ENCODE measurements around the gene FER.

FER gene

DNA sequence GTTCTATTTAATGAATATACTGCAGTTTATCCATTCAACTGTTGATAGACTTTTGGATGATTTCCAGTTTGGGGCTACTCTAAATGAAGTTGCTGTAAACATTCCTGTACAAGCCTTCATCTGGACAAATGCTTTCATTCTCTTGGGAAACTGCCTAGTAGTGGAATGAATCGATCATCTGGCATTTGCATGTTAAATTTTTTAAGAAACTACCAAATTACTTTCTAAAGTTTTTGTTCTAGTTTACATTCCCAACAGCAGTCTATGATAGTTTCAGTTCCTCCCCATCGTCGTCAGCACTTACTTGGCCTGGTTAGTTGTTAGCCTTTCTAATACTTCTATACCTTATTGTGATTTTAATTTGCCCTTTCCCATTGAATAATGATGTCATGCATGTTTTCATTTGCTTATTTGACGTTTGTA is 306.3 kb downstream of the FER start:
- H3K4me3 ChIP-seq (ENCODE audit: low read length) = no peak overlapping the region
- TF ChIP-seq, protein P1, sequence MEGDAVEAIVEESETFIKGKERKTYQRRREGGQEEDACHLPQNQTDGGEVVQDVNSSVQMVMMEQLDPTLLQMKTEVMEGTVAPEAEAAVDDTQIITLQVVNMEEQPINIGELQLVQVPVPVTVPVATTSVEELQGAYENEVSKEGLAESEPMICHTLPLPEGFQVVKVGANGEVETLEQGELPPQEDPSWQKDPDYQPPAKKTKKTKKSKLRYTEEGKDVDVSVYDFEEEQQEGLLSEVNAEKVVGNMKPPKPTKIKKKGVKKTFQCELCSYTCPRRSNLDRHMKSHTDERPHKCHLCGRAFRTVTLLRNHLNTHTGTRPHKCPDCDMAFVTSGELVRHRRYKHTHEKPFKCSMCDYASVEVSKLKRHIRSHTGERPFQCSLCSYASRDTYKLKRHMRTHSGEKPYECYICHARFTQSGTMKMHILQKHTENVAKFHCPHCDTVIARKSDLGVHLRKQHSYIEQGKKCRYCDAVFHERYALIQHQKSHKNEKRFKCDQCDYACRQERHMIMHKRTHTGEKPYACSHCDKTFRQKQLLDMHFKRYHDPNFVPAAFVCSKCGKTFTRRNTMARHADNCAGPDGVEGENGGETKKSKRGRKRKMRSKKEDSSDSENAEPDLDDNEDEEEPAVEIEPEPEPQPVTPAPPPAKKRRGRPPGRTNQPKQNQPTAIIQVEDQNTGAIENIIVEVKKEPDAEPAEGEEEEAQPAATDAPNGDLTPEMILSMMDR (IDR thresholded peaks at IDR 0.05; ENCODE audit: insufficient read depth, low read depth, low read length, missing control alignments) = no peak
- DNase-seq (ENCODE audit: low read depth) = no peak

DNA sequence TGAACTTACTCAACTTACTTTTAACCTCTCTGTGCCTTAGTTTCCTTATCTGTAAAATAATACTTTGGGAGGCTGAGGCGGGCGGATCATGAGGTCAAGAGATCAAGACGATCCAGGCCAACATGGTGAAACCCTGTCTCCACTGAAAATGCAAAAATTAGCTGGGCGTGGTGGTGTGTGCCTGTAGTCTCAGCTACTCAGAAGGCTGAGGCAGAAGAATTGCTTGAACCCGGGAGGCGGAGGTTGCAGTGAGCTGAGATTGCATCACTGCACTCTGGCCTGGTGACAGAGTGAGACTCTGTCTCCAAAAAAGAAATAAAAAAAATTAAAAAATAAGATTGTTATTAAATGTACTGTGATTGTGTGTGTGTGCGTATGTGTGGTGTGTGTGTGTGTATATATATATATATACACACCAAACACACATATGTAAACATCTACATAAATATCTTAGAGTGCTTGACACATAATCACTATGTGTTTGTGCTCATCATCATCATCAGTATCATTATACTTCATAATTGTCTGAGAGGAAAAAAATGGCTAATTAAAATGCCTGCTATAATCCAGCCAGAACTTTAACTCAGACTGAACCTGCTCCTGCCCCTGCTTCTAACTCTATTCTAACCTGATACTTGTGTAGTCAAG is 312.8 kb downstream of the FER start:
- TF ChIP-seq, protein P1 (IDR thresholded peaks at IDR 0.05; ENCODE audit: insufficient read depth, low read depth, low read length, missing control alignments) = no peak
- no peak for DNase-seq (ENCODE audit: low read depth)
- H3K4me3 ChIP-seq (ENCODE audit: low read length) = no peak overlapping the region

DNA sequence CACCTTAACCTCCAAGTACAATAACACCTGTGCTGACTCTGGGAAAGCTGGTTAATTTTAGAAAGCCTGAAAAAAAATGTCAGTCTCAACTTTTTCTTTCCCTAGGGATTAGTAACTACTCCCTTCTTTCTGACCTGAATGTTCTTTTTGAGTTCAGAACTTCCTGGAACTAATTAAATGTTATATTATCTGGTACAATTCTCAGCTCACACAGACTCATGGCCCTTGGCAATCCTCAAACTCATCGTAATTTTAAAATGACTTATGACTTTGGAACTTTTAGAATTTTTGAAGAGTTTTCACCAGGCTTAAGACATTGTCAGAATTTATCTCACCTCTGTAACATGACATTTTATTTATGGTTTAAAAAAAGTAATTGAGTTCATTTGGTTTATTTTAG is 315.0 kb downstream of the FER start:
- no peak for DNase-seq (ENCODE audit: low read depth)
- TF ChIP-seq, protein P1 (IDR thresholded peaks at IDR 0.05; ENCODE audit: insufficient read depth, low read depth, low read length, missing control alignments) = no peak
- H3K4me3 ChIP-seq (ENCODE audit: low read length) = no peak overlapping the region

DNA sequence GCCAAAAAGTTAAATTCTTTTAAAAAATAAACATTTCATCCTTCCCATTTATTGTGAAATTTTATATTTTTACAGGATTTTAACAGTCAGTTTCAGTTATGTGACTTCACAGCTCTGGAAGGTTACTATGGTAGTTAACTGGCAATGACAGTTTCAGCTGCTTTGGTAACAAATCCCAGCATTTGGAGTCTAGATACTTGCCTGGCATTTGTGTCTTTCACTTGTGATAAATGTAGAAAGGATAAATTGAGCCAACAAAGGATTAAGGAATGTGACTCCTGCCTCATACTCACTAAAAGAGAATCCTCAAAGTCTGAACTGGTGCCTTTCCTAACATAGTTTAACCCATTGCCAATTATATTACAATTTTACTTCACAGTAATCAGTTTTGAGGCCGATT is 315.5 kb downstream of the FER start:
- no peak overlapping the region for H3K4me3 ChIP-seq (ENCODE audit: low read length)
- DNase-seq (ENCODE audit: low read depth) = no peak
- TF ChIP-seq, protein P1 (IDR thresholded peaks at IDR 0.05; ENCODE audit: insufficient read depth, low read depth, low read length, missing control alignments) = no peak

DNA sequence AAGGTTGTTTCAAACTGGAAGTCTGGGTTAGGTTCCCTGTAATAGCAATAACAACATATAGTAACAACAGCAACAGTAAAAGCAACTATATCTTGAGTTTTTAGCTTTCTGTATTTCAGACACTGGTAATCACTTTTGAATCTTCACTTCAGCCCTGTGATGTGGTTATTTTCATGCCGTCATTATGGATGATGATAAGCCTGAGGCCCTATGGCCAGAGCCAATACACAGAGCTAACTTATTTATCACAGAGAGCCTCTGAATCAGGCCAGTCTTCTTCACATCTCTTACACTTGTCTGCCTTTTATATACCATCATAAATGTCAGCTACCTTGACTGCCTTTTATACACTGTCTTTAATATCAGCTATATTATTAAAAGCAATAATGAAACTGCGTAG is 329.0 kb downstream of the FER start:
- TF ChIP-seq, protein P1 (IDR thresholded peaks at IDR 0.05; ENCODE audit: insufficient read depth, low read depth, low read length, missing control alignments) = no peak

DNA sequence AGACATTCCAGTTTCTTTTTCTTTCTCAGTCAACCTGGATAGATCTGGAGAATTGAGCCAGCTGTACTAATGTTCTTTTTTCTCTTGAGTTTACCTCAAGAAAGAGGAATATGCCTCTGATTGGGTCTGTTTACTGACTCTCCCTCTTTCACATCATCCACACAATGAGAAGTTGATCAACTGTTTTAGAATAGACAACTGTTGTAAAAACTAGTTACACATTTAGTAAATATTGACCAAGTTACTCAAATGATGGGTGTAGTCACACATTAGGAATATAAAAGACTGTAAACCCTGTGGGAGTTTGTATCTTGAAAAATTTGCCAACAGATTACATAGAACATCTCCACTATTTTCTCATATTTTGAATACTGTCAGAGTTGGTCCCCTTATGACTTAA is 330.8 kb downstream of the FER start:
- no peak for DNase-seq (ENCODE audit: low read depth)
- TF ChIP-seq, protein P1 (IDR thresholded peaks at IDR 0.05; ENCODE audit: insufficient read depth, low read depth, low read length, missing control alignments) = no peak
- no peak overlapping the region for H3K4me3 ChIP-seq (ENCODE audit: low read length)

More for the DNA sequence above, 329.0 kb downstream of the FER start:
- H3K4me3 ChIP-seq (ENCODE audit: low read length) = no peak overlapping the region
- DNase-seq (ENCODE audit: low read depth) = no peak

DNA sequence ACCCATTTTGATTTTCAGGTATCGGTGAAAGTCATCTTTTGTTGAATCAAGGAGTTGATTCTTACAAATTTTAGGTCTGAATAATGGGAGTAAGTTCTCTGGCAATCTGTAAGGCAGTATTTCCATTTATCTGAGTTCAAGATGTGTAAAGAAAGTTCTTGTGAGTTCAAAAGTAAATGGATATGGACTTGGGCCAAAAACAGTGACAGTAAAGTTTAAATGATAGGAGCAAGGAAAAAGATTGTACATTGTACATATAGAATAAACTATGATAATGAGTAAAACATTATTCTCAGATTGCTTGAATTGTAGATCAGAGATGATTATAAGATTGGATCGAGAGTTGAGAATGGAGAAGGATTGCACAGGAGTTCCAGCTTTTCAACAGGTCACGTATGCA is 332.8 kb downstream of the FER start:
- H3K4me3 ChIP-seq (ENCODE audit: low read length) = no peak overlapping the region
- TF ChIP-seq, protein P1 (IDR thresholded peaks at IDR 0.05; ENCODE audit: insufficient read depth, low read depth, low read length, missing control alignments) = no peak
- no peak for DNase-seq (ENCODE audit: low read depth)

Data from epithelial cell of esophagus (primary cell).